HG02840 (cell line): ENCODE results near the gene TMEM120B.

ENCODE experiments used
- ATAC-seq: cut with Tn5 transposase; IDR thresholded peaks from one replicate; pipeline ENCODE4 v1.9.1; 2021; ENCODE audit warnings: mild to moderate bottlenecking, moderate library complexity, moderate number of reproducible peaks; ENCODE audit not compliant: unreplicated experiment, low FRiP score

TMEM120B gene

DNA sequence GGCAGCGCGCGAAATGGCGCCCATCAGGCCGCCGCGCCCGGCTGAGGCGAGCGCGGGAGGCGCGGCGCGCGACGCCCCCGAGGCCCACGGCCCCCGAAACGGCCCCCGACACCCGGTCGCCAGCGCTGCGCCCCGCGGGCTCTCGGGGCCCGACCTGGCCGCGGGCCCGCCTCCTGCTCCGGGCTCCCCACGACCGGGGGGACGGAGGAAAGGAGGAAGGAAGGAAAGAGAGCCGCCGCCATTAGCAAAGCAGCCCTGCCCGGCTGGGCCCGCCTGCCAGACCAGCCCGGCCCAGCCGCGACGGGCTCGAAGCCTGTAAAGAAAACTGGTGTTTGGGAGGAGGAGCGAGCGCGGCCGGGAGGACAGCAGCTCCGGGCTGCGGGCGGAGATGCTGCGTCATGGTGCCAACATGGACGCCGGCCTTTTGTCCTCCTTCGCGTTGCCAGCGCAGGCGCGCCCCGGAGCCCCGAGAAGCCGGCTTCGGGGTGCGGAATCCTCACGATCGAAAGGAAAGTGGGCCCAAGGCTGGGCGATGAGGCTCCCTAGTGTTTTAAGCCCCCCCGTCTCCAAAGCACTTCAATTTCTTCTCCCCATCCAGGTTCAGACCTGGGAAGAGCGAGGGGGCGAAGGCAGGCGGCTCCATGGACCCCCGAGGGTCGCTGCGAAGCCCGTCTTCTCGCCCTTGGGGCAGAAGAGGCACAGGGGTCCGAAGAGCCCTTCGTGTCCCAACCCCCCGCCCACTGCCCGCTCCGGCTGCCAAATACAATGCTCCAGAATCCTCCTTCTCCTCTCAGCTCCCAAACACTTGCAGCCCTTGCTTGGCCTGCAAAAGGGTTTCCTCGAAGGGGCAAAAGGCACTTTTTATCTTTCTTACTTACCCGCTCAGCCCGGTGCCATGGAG, 88.4 kb downstream of the TMEM120B start:
- no peak for ATAC-seq

DNA sequence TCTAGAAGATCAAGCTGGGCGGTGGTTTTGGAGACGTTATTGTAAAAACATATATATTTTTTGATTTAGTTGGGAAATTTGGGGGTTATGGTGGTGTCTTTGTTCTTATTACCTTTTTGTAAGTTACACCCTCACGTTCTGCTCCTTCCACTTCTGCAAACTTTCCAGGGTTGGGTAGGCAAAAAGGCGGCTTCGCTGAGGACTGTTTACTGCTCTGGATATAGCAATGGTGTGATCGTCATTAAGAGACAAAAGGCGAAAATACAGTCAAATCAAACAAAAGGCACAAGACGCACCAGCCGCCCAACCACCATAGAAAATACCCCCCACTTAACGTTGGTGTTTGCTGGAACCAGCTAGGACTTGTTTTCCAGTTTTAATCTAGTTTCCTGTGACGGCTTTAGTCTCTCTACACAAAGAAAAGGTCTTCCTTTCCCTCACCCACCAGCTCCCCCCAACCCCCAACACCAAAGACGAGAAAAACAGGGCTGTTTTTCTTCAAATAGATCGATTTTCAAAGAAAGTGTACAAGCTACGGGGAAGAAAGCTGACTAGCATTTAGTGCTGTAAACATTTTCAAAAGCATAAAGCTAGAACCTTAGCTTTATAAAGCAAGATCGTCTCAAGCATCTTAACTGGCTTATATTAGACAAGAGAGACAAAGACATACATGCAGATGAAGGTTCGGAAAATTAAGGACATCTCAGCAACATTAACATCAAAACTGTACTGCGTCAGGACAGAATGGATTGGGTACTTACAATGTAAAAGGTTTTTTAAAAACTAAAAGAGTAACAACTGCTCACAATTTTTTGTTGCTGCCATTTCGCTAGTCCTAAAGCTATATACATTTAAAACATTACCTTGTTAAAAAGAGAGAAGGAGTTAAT, 89.3 kb downstream of the TMEM120B start:
- no peak for ATAC-seq

DNA sequence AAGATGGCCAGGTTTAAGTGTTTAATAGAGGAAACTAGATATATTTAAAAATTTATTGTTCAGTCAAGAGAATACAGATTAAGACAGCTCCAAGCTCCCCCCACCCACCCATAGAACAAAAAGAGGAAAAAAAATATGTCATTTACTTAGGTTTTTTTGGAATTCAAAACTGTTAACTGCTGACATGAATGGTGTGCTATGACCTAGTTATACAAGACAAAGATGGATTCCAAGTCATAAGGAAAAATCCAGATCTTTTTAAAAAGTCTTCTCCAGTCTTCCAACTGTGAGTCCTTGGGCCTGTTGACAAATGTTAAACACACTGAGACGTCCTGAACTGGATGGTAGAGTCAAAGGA, 89.9 kb downstream of the TMEM120B start:
- ATAC-seq: no peak

DNA sequence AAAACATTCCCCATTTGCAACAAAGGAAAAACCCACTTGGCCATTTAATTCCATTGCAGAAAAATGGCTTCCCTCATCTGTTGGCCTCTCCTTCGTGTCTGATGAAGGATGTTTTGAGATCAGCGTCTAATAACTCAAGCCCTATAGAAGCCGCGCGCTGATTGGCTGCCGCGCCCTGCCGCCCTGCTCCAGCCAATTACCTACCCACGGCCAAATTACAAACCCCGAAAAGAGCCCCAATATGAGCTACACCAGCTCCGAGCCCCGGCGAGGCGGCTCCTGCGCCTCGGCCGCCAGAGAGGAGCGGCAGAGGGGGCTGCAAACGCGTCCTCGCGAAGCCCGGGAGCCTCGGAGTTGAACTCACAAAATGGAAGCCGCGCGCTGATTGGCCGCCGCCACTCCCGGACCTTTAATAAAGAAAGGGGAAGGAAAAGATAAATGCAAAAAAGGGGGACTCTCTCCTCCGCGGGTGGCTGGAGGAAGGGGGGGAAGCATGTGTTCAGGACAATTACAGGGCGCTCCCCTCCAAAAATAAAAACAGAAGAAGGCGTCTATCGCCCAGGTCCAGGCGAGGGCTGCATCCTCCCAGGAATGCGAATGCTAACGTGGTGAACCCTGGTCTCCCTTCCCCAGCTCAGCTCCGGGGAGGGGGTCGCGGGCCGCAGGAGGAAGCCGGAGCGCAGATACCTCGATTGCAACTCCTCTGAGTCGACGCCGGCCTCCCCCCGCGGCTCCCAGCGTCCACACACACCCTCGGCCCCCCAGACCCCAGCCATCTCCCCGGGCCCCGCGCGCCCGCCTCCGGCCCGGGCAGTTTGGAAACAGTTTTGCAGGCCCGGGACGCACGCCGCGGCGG, 90.5 kb downstream of the TMEM120B start:
- peak; percentile 44 for ATAC-seq

DNA sequence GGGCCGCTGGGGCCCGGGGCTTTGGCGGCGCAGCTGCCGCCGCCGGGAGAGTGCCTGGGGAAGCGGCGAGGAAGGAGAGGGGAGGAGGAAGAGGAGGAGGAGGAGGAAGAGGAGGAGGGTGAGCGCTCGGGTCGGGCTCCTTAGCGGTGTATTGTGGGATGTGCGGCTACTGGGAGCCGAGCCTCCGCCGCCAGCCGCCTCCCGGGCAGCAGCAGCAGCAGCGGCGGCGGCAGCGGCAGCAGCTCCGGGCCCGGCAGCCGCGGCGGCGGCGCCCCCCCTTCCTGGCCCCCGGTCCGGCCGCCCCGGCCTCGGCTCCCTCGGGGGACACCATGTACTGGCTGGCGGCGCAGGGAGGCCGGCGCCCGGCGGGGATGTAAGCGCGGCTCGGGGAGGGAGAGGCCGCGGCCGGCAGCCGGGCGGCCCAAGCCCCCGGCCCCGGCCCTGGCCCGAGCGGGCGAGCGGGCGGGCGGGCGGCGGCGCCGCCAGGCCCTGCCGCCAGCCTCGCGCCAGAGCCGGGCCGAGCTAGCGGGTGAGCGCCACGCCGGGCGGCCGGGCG, 91.4 kb downstream of the TMEM120B start, which contains the start of gene SETD1B:
Gene SETD1B (plus strand): TSS at position 149 of the 556 bp plus-strand sequence. CDS start 729 bp downstream, outside the sequence.
- ATAC-seq: no peak

DNA sequence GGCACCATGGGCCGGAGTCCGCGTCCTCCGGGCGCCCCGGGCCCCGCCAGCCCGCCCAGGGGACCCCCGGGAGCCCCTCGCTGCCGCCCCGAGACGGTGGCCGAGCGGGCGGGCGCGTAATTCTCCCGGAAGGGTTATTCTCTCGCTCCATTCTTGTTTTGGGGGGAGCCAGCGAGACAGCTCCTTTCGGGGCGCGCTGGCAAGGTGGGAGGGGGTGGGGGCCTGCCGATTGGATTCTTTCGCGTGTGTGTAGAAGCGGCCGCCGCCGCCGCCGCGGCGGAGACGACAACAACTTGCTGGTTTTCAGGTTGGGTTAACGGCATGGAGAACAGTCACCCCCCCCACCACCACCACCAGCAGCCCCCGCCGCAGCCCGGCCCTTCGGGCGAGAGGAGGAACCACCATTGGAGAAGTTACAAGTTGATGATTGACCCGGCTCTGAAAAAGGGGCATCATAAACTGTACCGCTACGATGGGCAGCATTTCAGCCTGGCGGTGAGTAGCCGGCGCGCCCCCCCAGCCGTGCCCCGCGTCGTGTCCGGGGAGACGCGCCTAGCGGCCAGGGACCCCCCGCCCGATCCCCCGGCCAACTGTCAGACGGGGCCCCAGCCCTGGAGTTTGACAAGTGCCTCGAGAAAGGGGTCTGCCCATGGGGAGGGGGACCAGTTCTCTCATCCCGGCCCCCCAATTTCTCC, 92.0 kb downstream of the TMEM120B start:
- no peak for ATAC-seq

DNA sequence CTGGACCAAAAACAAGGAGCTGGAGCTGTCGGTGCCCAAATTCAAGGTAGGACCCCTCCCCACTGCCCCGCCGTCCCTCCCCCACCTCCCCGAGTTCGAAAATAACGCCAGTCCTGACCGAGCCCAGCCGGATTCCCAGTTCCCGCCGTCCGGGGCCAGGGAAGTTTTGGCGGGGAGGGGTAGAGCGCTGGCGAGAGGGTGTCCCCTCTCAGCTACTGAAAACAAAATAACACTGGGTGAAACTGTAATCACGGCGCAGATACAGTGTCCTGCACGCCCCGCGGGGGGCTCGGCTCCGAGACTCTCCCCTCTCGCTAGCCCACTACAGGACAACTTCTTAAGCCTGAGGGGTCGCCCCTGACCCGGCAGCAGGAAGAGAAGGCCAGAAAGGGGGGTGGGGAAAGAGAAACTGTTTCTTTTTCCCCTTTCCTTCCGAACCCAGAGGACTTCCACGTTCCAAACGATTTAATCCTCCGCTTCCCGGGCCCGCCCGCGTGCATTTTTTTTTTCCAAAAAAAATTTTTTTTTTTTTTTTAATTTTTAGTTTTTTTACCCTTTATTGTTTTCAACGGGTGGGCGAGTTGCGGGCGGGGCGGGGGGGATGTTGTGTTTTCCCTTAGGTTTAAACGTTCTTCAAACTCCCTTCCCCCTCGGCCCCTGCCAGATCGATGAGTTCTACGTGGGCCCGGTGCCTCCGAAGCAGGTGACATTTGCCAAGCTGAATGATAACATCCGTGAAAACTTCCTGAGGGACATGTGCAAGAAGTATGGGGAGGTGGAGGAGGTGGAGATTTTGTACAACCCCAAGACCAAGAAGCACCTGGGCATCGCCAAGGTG, 92.8 kb downstream of the TMEM120B start:
- ATAC-seq: no peak

DNA sequence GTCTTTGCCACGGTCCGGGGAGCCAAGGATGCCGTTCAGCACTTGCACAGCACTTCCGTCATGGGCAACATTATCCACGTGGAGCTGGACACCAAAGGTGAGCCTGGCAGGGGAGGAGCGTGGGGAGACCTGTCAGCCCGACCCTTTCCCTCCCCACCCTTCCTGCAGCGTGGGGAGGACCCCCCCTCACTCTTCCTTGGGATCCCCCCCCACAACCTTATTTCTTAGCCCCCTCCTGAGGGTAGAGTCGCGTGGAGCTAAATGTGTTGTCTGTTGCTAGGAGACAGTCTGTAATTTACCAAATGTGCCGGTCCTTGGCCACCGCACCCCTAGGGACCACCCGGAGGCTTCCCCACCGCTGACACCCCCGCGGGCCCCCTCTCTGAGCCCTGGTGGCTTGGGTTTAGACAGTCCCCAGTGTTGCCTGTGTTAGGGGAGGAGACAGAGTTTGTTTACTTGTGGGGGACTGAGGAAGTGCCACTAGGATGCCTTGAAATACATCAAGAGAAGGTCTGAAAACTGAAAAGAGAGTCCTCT, 93.5 kb downstream of the TMEM120B start:
- ATAC-seq: no peak

DNA sequence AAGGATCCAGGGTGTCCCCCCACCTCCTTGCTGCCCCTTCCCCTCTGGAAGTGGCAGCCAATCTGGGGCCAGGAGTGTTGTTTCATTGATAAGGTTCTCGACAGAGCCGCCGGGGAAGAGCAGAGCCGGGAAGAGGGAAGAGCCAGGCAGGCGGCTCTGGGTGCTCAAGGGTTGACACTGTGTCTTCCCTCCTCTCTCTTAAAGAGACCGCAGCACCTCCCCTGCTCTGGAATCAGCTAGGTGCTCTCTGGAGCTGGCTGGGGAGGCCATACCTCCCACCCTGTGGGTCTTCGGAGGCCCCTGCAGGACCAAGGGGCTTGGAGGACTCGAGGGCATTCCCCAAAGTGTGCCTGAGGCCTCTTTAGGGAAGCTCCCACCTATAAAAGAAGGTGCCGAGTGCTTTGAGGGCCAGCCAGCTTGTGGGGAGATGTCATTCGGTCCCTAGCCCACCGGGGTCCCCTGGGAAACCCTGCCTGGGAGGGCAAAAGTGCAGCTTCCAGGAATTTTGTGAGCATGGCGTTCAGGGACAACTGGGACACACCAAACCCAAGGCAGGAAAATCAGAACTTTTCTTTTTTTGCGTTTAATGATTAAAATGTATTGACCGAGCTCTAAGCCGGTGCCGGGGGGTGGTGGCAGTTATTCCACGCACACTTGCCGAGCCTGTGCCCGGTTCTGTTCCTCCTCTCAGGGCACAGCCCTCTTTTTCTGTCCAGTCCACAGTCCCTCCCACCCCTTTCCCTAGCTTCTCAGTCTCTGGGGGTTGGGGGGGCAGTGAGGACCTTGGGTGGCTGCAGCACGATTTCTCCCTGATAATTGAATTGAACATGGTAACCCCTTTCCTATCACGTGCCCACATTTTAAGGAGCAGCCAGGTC, 94.2 kb downstream of the TMEM120B start:
- no peak for ATAC-seq

DNA sequence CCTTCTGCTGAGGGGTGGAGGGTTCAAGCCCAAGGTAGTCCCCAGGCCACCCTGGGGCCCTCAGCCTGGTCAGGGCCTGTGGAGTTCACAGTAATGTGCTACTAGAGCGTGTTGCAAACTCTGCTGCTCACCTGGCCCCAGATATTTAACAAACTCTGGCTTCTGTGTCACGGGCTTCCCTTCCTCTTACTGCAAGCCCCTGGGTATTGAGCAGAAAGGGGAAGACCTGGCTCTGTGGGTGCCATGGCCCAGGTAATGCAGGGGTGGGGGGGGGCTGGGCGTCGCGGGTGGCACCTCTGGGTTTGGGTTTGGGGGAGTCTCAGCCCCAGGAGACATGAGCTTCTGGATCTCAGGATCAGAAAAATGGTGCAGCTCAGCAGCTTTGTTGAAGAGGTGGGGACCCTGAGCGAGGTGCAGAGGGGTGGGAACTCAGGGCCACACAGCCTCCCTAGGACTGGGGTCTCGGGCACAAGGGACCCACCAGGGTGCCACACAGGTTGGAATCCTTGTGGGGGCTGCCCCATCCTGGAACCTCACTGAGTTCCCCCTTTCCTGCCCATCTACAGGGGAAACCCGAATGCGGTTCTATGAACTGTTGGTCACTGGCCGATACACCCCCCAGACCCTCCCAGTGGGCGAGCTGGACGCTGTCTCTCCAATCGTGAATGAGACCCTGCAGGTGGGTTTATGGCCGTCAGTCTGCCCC, 95.2 kb downstream of the TMEM120B start:
- no peak for ATAC-seq

DNA sequence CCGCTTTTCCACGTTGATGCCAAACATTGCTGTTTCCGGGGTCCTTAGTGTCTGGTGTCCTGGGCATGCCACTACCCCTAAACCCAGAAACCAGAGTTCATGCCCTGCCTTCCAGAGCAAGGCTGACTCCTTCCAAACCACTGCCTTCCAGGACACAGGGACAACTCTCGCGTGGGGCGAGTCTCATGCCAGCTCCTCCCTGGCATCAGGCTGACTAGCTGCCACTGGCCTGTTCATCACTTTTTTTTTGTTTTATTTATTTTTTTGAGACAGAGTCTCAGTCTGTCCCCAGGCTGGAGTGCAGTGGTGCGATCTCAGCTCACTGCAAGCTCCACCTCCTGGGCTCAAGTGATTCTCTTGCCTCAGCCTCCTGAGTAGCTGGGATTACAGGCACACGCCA, 96.1 kb downstream of the TMEM120B start:
- ATAC-seq: no peak

DNA sequence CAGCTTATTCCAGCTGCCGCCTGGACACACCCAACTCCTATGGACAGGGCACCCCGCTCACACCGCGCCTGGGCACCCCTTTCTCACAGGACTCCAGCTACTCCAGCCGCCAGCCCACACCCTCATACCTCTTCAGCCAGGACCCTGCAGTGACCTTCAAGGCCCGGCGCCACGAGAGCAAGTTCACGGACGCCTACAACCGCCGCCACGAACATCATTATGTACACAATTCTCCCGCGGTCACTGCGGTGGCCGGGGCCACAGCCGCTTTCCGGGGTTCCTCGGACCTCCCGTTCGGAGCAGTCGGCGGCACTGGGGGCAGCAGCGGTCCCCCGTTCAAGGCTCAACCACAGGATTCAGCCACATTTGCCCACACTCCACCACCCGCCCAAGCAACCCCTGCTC, 97.2 kb downstream of the TMEM120B start:
- ATAC-seq: no peak

DNA sequence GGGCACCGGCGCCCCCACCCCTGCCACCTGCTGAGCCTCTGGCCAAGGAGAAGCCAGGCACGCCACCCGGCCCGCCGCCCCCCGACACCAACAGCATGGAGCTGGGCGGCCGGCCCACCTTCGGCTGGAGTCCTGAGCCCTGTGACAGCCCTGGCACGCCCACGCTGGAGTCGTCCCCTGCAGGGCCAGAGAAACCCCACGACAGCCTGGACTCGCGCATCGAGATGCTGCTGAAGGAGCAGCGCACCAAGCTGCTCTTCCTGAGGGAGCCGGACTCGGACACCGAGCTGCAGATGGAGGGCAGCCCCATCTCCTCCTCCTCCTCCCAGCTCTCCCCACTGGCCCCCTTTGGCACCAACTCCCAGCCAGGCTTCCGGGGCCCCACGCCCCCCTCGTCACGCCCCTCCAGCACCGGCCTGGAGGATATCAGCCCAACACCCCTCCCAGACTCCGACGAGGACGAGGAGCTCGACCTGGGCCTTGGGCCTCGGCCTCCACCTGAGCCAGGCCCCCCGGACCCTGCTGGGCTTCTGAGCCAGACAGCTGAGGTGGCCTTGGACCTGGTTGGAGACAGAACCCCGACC, 97.8 kb downstream of the TMEM120B start:
- ATAC-seq: no peak

DNA sequence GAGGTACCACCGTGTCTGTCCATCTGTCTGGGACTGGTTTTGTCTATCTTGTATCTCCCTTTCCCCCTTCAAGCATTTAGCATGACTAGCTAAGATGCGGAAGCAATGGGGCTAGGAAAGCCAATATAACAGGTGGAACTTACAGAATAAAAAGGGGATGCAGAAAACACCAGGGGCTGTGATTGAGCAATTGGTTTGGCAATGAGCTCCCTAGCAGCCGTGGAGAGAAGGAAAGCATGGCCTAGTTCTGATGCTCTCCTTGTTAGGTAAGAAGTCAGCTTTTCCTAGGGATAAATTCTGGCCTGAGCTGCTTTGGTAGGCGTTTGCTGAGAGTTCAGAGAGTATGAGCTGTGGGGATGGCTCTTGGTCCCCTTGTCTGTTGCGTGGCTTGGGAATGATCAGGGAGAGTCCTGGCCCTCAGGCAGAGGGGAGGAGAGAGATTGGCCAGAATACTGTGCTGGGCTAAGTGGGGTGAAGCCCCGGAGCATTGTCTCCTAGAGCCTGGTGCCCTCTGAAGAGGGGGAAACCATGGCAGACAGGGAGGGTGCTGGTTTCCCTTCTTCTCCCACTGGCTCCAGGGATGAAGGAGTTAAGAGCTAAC, 98.4 kb downstream of the TMEM120B start:
- no peak for ATAC-seq

DNA sequence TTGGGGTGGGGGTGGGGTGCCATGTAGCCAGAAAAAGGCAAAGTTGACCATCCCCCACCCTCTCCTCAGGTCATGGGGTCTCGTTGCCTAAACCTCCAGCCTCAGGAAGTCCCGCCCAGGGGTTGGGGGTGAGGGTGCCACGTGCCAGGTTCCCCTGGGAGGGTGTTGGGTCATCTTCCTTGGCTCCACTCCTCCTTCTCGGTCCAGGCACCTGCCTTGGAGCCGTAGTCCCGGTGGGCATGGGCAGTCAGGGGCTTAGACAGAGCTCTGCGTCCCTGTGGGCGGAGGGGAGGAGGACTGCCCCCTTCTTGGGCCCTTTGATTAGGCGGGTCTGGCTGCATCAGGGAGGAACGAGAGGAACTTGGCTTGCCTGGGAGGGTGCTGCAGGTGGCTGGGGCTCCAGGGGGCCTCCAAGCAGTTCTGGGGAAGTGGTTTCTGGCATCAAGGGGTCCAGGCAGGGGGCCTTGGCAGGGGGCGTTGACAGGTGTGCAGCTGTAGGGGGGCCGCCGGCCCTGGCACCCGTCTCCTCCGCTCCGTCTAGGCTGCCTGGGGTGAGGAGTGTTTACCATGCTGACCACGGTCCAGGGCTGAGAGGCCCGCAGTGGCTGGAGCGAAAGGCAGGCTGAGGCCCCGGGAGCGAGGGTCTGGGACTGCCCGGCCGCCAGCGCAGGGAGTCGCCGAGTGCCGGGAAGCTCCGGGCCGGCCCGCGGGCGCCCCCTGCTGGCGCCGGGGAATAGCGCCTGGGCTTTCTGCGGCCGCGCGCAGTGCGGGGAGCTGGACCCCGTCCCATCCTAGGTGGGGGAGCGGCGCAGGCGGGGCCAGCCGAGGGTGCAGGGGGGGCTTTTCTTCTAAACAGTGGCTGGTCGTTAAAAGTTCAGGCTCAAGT, 99.1 kb downstream of the TMEM120B start:
- no peak for ATAC-seq
